Skeletal muscle satellite cell (primary cell): ENCODE data around the gene NDUFB10. TPM values are rescaled to one million over a fixed set of nuclear protein-coding genes. Genes with fewer than 3 reads are reported as not detected.

Experiments
- H3K27me3 ChIP-seq: 2 replicates; pipeline ENCODE4 v1.7.0; 2013; ENCODE audit warnings: low read length; ENCODE audit not compliant: control insufficient read depth, insufficient read depth
- H3K36me3 ChIP-seq: 2 replicates; pipeline ENCODE4 v1.7.0; 2013; ENCODE audit warnings: mild to moderate bottlenecking, control low read depth, low read length; ENCODE audit not compliant: insufficient read depth
- H3K4me1 ChIP-seq: 2 replicates; pipeline ENCODE4 v1.7.0; 2013; ENCODE audit warnings: low read length; ENCODE audit not compliant: control insufficient read depth, insufficient read depth
- H3K4me2 ChIP-seq: 2 replicates; pipeline ENCODE4 v1.7.0; 2013; ENCODE audit warnings: mild to moderate bottlenecking, low read length
- H3K4me3 ChIP-seq: 2 replicates; pipeline ENCODE4 v1.7.0; 2013; ENCODE audit warnings: low read length
- H3K9ac ChIP-seq: 2 replicates; pipeline ENCODE4 v1.7.0; 2013; ENCODE audit warnings: mild to moderate bottlenecking, low read depth, low read length, moderate library complexity
- H3K9me3 ChIP-seq: replicated peaks from 2 replicates; pipeline ENCODE4 v1.7.0; 2013; ENCODE audit warnings: mild to moderate bottlenecking, control low read depth, low read length
- total RNA-seq: library from RNA; depleted of rRNA; stranded (reverse); fragments of >200 nt; gene quantifications from 2 replicates; pipeline ENCODE4 v1.2.3, GENCODE V29; 2012; rRNA removed

NDUFB10 gene
- total RNA-seq: 137 and 182 TPM in 2 replicates

- Histone ChIP-seq H3K36me3 (peaks cover 30% of the 10 kb centered on the region), H3K4me2 (peak within 1 kb of the TSS; percentile 84), H3K9me3 (no peaks in the 10 kb centered on the region), H3K27me3 (no peaks in the 10 kb centered on the region), H3K9ac (peak within 1 kb of the TSS; percentile 89), H3K4me1 (peaks cover 24% of the 10 kb centered on the region), H3K4me3 (peak within 1 kb of the TSS; percentile 80)
These were observed at the start of gene NDUFB10 for GRCh38 chr16:1959269-1960039. NDUFB10 (plus strand) TSS chr16:1959538; CDS start chr16:1959625, 87 bp downstream.

- Histone ChIP-seq H3K4me2 (no peak overlapping the region), H3K4me3 (no peak overlapping the region), H3K36me3 (no peaks in the 10 kb centered on the region), H3K4me1 (no peaks in the 10 kb centered on the region), H3K9ac (no peak overlapping the region), H3K9me3 (no peaks in the 10 kb centered on the region), H3K27me3 (peaks cover 60% of the 10 kb centered on the region)
These were observed 49.6 kb upstream of the NDUFB10 start for GRCh38 chr16:1909561-1910231.

GRCh38 chr16:1911467-1912214 is 47.7 kb upstream of the NDUFB10 start:
- H3K4me1 ChIP-seq: no peaks in the 10 kb centered on the region
- H3K4me3 ChIP-seq: no peak overlapping the region
- H3K36me3 ChIP-seq: no peaks in the 10 kb centered on the region
- H3K9me3 ChIP-seq: no peaks in the 10 kb centered on the region
- no peak overlapping the region for H3K4me2 ChIP-seq
- H3K9ac ChIP-seq: no peak overlapping the region
- H3K27me3 ChIP-seq: peaks cover 58% of the 10 kb centered on the region

DNA sequence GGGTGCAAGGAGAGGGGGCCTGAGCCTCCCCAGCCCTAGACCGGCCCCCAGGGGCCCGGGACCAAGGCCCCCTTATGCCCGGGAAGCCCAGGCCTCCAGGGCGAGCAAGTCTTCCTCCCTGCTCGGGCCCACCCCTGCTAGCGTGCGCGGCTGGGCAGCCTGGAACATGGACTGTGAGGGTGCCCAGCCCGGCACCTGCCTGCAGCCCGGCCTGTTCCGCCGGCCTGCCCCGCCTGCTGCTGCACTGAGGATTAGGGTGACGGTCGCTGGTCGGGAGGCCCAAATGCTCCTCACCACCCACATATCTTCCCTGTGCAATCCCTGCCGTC is 47.2 kb upstream of the NDUFB10 start:
- H3K27me3 ChIP-seq: peaks cover 58% of the 10 kb centered on the region
- H3K4me2 ChIP-seq: no peak overlapping the region
- no peaks in the 10 kb centered on the region for H3K4me1 ChIP-seq
- H3K4me3 ChIP-seq: no peak overlapping the region
- no peaks in the 10 kb centered on the region for H3K9me3 ChIP-seq
- no peak overlapping the region for H3K9ac ChIP-seq
- no peaks in the 10 kb centered on the region for H3K36me3 ChIP-seq

GRCh38 chr16:1913327-1914083 is 45.8 kb upstream of the NDUFB10 start:
- Histone ChIP-seq H3K4me2 (no peak overlapping the region), H3K9me3 (no peaks in the 10 kb centered on the region), H3K4me1 (no peaks in the 10 kb centered on the region), H3K27me3 (peaks cover 56% of the 10 kb centered on the region), H3K9ac (no peak overlapping the region), H3K36me3 (no peaks in the 10 kb centered on the region), H3K4me3 (no peak overlapping the region)

DNA sequence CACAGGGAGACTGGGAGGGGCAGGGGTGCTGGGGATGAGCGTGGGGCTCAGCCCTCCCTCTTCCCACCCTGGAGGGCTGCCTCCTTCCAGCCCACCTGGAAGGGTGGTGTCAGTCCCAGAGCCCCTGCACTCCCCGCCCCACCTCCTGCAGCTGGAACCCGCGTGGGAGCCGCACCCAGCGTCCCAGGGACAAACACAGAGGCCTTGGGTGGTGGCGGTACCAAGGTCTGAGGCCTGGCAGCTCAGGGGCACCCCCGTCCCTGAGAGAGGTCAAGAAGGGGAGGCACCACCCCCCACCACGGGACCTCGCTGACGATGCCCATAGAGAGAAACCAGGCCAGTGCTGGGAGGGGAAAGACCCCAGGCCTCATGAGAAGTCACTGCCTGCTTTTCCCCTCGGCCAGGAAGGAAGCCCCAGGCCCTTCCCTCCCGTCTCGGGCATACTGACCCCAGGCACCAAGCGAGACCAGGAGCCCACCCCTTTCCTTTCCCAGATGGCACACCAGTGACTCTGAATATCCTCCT is 45.2 kb upstream of the NDUFB10 start:
- no peak overlapping the region for H3K9ac ChIP-seq
- H3K4me2 ChIP-seq: no peak overlapping the region
- H3K27me3 ChIP-seq: peaks cover 56% of the 10 kb centered on the region
- H3K36me3 ChIP-seq: no peaks in the 10 kb centered on the region
- H3K9me3 ChIP-seq: no peaks in the 10 kb centered on the region
- H3K4me3 ChIP-seq: no peak overlapping the region
- no peaks in the 10 kb centered on the region for H3K4me1 ChIP-seq

DNA sequence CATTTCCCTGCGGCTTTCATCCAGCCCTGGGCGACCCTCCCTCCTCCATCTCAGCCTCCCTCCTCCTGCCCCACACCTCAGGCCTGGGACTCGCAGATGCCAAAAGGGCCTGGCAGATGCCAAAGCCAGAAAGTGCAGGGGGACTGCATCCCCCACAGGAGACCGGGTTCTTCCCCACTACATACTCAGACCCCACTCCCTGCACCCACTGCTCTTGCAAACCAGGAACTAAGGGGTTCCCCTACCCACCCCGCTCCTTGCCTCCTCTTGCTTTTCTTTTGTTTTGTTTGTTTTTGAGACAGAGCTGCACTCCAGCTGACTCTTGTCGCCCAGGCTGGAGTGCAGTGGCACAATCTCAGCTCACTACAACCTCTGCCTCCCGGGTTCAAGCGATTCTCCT is 44.4 kb upstream of the NDUFB10 start:
- no peaks in the 10 kb centered on the region for H3K9me3 ChIP-seq
- no peak overlapping the region for H3K4me3 ChIP-seq
- H3K4me1 ChIP-seq: no peaks in the 10 kb centered on the region
- H3K36me3 ChIP-seq: no peaks in the 10 kb centered on the region
- H3K27me3 ChIP-seq: peaks cover 59% of the 10 kb centered on the region
- no peak overlapping the region for H3K9ac ChIP-seq
- no peak overlapping the region for H3K4me2 ChIP-seq

DNA sequence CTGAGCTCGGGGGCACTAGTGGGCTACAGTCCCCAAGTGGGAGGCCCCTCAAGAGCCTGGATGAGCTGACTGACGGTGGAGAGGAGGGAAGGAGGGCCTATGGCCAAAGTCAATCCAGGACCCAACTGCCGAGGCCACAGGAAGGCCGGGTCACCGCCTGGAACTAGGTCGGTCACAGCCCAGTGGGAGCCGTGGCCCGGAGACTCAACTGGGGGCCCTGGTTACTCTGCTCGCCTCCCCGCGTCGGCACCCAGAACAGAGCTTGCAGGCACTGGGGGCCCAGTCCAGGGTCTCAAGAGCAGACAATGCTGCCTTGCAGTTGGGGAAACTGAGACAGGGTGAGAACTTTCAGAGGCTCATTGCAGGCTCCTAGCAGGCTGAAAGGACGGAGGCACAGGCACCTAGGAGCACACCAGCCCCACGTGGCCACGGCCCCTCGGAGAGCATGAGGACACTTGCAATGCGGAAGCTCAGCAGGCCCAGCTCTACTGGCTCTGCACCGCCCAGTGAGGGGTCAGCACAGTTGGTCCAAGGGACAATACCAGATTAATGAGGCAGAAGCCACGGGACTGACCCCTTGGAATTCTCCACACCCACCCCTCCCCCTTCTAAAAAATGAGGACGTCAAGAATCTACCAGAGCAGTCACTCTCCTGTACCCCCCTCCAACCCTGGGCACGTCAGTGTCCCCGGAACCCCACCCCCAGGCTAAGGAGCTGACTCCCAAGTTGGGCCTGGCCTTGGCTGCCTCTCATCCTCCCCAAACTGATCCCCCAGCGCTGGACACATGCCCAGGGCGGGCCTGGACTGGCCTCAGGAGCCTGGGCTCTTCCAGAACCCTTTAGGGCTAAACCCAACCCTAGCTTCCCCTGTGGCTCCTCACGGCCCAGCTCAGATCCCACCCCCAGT is 43.4 kb upstream of the NDUFB10 start:
- no peak overlapping the region for H3K9ac ChIP-seq
- no peak overlapping the region for H3K4me3 ChIP-seq
- peaks cover 69% of the 10 kb centered on the region for H3K27me3 ChIP-seq
- no peaks in the 10 kb centered on the region for H3K9me3 ChIP-seq
- H3K4me2 ChIP-seq: no peak overlapping the region
- H3K36me3 ChIP-seq: no peaks in the 10 kb centered on the region
- no peaks in the 10 kb centered on the region for H3K4me1 ChIP-seq

GRCh38 chr16:1916640-1916990 is 42.7 kb upstream of the NDUFB10 start:
- Histone ChIP-seq H3K4me1 (no peaks in the 10 kb centered on the region), H3K4me3 (no peak overlapping the region), H3K9ac (no peak overlapping the region), H3K9me3 (no peaks in the 10 kb centered on the region), H3K36me3 (no peaks in the 10 kb centered on the region), H3K4me2 (no peak overlapping the region), H3K27me3 (peaks cover 76% of the 10 kb centered on the region)

GRCh38 chr16:1917056-1917664 is 42.2 kb upstream of the NDUFB10 start:
- no peaks in the 10 kb centered on the region for H3K4me1 ChIP-seq
- H3K4me3 ChIP-seq: no peak overlapping the region
- no peak overlapping the region for H3K9ac ChIP-seq
- H3K4me2 ChIP-seq: no peak overlapping the region
- no peaks in the 10 kb centered on the region for H3K9me3 ChIP-seq
- H3K36me3 ChIP-seq: no peaks in the 10 kb centered on the region
- H3K27me3 ChIP-seq: peaks cover 77% of the 10 kb centered on the region
